GM23338 (cell line): ENCODE data around the gene ZCCHC2.

Source experiments
- CREB1 ChIP-seq: fragments of 250-450 bp; sonication (Bioruptor Pico); IDR thresholded peaks from 2 replicates; pipeline ENCODE4 v1.5.0; 2020; ENCODE audit warnings: low read depth, mild to moderate bottlenecking, moderate library complexity
- ETS1 ChIP-seq: IDR thresholded peaks from 2 replicates; pipeline ENCODE4 v1.6.1; 2016; ENCODE audit warnings: antibody characterized with exemption
- EZH2 ChIP-seq: fragments of 200-600 bp; sonication (generic); IDR thresholded peaks from one replicate; pipeline ENCODE4 v1.8.0; 2017; ENCODE audit warnings: antibody characterized with exemption, mild to moderate bottlenecking, low read depth; ENCODE audit not compliant: unreplicated experiment
- EZH2phosphoT487 ChIP-seq: fragments of 200-600 bp; sonication (generic); IDR thresholded peaks from one replicate; pipeline ENCODE4 v1.8.1; 2018; ENCODE audit warnings: antibody characterized with exemption; ENCODE audit not compliant: unreplicated experiment
- JUNB ChIP-seq: IDR thresholded peaks from one replicate; pipeline ENCODE4 v1.6.1; 2016; ENCODE audit warnings: antibody characterized with exemption; ENCODE audit not compliant: unreplicated experiment
- NANOG ChIP-seq: IDR thresholded peaks from 2 replicates; pipeline ENCODE4 v1.6.1; 2016; ENCODE audit warnings: antibody characterized with exemption, borderline replicate concordance
- POLR2AphosphoS5 ChIP-seq: IDR thresholded peaks from 2 replicates; pipeline ENCODE4 v1.6.1; 2016; ENCODE audit warnings: antibody characterized with exemption, low read depth
- STAT1 ChIP-seq: IDR thresholded peaks from one replicate; pipeline ENCODE4 v1.6.1; 2016; ENCODE audit warnings: antibody characterized with exemption; ENCODE audit not compliant: unreplicated experiment
- ZNF114 ChIP-seq: fragments of 250-450 bp; sonication (Bioruptor Pico); IDR thresholded peaks from 2 replicates; pipeline ENCODE4 v1.5.0; 2020; ENCODE audit warnings: mild to moderate bottlenecking, moderate library complexity
- ZNF331 ChIP-seq: fragments of 250-450 bp; sonication (Bioruptor Pico); IDR thresholded peaks from 2 replicates; pipeline ENCODE4 v1.5.0; 2020; ENCODE audit warnings: low read depth, mild to moderate bottlenecking, moderate library complexity
- ZNF462 ChIP-seq: fragments of 250-450 bp; sonication (Bioruptor Pico); IDR thresholded peaks from 2 replicates; pipeline ENCODE4 v1.5.0; 2020; ENCODE audit warnings: mild to moderate bottlenecking, moderate library complexity
- TF ChIP-seq, protein P1 (sequence below), 2 experiments: fragments of 200-600 bp in 1 of 2; sonication (generic) in 1 of 2; conservative IDR thresholded peaks; 2 replicates each; pipeline versions ENCODE4 v1.5.1 to v1.6.1; 2016 to 2017; ENCODE audit warnings: antibody characterized with exemption in 2 of 2, low read depth in 2 of 2, mild to moderate bottlenecking in 2 of 2, moderate library complexity in 1 of 2
- TF ChIP-seq, protein P2 (sequence below): IDR thresholded peaks from one replicate; pipeline ENCODE4 v1.6.1; 2018; ENCODE audit warnings: antibody characterized with exemption; ENCODE audit not compliant: unreplicated experiment

DNA sequence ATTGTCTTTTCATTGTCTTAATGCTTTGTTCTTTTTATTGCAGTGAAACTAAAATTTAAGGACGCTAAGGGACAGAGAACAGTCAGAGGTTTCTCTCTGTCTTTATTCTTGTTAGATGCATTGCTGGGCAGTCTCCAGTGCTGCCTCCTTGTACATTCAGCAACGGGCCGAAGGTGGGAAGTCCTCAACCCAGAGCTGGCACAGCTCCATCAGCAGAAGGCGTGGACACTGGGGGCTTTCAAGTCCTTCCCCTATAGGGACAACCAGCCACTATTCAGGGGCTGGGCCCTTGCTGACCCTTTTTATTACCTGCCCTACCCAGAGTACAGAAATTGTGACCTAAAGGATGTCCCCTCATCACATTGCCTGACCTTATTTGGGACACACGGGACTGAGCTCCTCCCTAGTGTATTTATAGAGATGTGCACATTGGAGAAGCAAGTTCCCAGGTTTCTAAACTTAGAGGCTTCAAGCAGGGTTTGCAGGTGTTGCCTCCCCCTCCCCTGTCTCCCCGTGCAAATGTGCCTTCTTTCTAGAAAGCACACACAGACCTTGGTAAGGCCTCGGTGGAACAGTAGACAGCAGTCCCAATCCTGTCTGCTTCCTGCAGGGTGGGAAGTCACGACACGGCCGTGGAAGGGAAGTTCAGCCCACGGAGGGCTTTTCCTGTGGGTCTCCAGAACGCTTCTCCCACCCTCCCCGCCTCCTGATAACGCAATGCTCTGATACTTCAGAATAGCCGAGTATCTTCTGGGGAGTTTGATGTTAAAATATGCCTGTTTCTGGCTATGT is 68.2 kb downstream of the ZCCHC2 start:
- TF ChIP-seq, protein P1, sequence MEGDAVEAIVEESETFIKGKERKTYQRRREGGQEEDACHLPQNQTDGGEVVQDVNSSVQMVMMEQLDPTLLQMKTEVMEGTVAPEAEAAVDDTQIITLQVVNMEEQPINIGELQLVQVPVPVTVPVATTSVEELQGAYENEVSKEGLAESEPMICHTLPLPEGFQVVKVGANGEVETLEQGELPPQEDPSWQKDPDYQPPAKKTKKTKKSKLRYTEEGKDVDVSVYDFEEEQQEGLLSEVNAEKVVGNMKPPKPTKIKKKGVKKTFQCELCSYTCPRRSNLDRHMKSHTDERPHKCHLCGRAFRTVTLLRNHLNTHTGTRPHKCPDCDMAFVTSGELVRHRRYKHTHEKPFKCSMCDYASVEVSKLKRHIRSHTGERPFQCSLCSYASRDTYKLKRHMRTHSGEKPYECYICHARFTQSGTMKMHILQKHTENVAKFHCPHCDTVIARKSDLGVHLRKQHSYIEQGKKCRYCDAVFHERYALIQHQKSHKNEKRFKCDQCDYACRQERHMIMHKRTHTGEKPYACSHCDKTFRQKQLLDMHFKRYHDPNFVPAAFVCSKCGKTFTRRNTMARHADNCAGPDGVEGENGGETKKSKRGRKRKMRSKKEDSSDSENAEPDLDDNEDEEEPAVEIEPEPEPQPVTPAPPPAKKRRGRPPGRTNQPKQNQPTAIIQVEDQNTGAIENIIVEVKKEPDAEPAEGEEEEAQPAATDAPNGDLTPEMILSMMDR (conservative IDR thresholded peaks at IDR 0.05; ENCODE audit: low read depth in 2 of 2): no peak
- TF ChIP-seq EZH2phosphoT487: no peak
- TF ChIP-seq, protein P2, sequence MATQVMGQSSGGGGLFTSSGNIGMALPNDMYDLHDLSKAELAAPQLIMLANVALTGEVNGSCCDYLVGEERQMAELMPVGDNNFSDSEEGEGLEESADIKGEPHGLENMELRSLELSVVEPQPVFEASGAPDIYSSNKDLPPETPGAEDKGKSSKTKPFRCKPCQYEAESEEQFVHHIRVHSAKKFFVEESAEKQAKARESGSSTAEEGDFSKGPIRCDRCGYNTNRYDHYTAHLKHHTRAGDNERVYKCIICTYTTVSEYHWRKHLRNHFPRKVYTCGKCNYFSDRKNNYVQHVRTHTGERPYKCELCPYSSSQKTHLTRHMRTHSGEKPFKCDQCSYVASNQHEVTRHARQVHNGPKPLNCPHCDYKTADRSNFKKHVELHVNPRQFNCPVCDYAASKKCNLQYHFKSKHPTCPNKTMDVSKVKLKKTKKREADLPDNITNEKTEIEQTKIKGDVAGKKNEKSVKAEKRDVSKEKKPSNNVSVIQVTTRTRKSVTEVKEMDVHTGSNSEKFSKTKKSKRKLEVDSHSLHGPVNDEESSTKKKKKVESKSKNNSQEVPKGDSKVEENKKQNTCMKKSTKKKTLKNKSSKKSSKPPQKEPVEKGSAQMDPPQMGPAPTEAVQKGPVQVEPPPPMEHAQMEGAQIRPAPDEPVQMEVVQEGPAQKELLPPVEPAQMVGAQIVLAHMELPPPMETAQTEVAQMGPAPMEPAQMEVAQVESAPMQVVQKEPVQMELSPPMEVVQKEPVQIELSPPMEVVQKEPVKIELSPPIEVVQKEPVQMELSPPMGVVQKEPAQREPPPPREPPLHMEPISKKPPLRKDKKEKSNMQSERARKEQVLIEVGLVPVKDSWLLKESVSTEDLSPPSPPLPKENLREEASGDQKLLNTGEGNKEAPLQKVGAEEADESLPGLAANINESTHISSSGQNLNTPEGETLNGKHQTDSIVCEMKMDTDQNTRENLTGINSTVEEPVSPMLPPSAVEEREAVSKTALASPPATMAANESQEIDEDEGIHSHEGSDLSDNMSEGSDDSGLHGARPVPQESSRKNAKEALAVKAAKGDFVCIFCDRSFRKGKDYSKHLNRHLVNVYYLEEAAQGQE: no peak
- TF ChIP-seq JUNB: no peak
- no peak for TF ChIP-seq EZH2
- no peak for TF ChIP-seq POLR2AphosphoS5
- no peak for TF ChIP-seq STAT1
- no peak for TF ChIP-seq CREB1 (CRISPR knock-in tag)
- no peak for TF ChIP-seq ZNF462 (CRISPR knock-in tag)
- no peak for TF ChIP-seq NANOG
- no peak for TF ChIP-seq ETS1
- no peak for TF ChIP-seq ZNF331 (CRISPR knock-in tag)
- no peak for TF ChIP-seq ZNF114 (CRISPR knock-in tag)
